ENCODE results near the gene CDKN2B-AS1. TPM values are rescaled to one million over a fixed set of nuclear protein-coding genes. Genes with fewer than 3 reads are reported as not detected.

The CDKN2B-AS1 gene
- total and polyA plus RNA-seq, 5 experiments from 2014 or later, result 0.60 TPM; not detected in 4

DNA sequence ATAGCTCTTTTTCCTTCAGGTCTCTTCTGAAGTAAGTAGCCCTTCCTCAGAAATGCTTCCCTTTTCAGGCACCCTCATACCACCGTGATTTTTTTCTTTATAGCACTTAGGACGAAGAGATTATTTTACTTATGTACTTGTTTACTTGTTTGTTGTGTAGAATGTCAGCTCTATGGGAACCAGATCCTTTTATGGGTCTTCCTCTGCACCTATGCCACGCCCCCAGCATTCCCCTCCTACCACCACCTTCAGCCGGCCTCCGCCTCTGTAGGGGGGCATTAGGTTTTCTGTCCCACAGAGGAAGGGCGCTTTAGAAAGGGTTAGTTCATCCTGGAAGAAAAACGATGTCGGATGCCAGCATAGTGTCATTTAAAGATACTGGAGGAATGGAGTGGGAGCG lies 1.8 kb downstream of the CDKN2B-AS1 start:
- Mint-ChIP-seq H3K4me1 (peaks cover 6 to 29% (median 21%) of the 10 kb centered on the region in 4 donors), H3K4me3 (peak overlapping the region; percentile 90 to 98 (median 97)), H3K27ac (peak overlapping the region in 2 of 10 donors; percentile 25 to 73), H3K36me3 (peaks cover 0 to 2% (median 0%) of the 10 kb centered on the region in 3 donors), H3K27me3 (peaks cover 14 to 52% (median 19%) of the 10 kb centered on the region in 5 donors), H3K9me3 (peaks cover 0 to 2% (median 0%) of the 10 kb centered on the region in 9 donors)
- ATAC-seq (no peak), DNase-seq (no peak)
- POLR2A ChIA-PET, result no interaction called here

- ATAC-seq (no peak), DNase-seq (no peak)
- Mint-ChIP-seq H3K27me3 (peaks cover 13 to 56% (median 18%) of the 10 kb centered on the region in 5 donors), H3K27ac (no peak overlapping the region), H3K4me3 (peak overlapping the region in 9 of 10 donors; percentile 9 to 98 (median 97)), H3K36me3 (peaks cover 0 to 2% (median 0%) of the 10 kb centered on the region in 3 donors), H3K9me3 (peaks cover 0 to 2% (median 0%) of the 10 kb centered on the region in 9 donors), H3K4me1 (peaks cover 6 to 29% (median 21%) of the 10 kb centered on the region in 4 donors)
- POLR2A ChIA-PET, result no interaction called here
These were observed 2.3 kb downstream of the CDKN2B-AS1 start for GRCh38 chr9:21996858-21997257.

GRCh38 chr9:21997480-21997879 lies 2.9 kb downstream of the CDKN2B-AS1 start:
- DNase-seq (no peak), ATAC-seq (no peak)
- H3K9me3 Mint-ChIP-seq, result peaks cover 0 to 2% (median 0%) of the 10 kb centered on the region in 9 donors
- peaks cover 6 to 29% (median 21%) of the 10 kb centered on the region in 4 donors for H3K4me1 Mint-ChIP-seq
- H3K36me3 Mint-ChIP-seq, result peaks cover 0 to 2% (median 0%) of the 10 kb centered on the region in 3 donors
- peaks cover 16 to 62% (median 21%) of the 10 kb centered on the region in 5 donors for H3K27me3 Mint-ChIP-seq
- H3K27ac Mint-ChIP-seq, result no peak overlapping the region
- no peak overlapping the region for H3K4me3 Mint-ChIP-seq
- POLR2A ChIA-PET, result no interaction called here

- Mint-ChIP-seq H3K27me3 (peaks cover 18 to 67% (median 21%) of the 10 kb centered on the region in 5 donors), H3K4me3 (no peak overlapping the region), H3K4me1 (peaks cover 6 to 29% (median 20%) of the 10 kb centered on the region in 4 donors), H3K27ac (peak overlapping the region in 1 of 10 donors; percentile 5), H3K36me3 (peaks cover 0 to 2% (median 0%) of the 10 kb centered on the region in 3 donors), H3K9me3 (peaks cover 0 to 2% (median 0%) of the 10 kb centered on the region in 9 donors)
- POLR2A ChIA-PET, result no interaction called here
- no peak for ATAC-seq
- no peak for DNase-seq
These were observed 3.4 kb downstream of the CDKN2B-AS1 start for GRCh38 chr9:21998026-21998425.

- H3K27ac Mint-ChIP-seq, result no peak overlapping the region
- DNase-seq, result no peak
- POLR2A ChIA-PET, result no interaction called here
- peaks cover 0 to 5% (median 0%) of the 10 kb centered on the region in 9 donors for H3K9me3 Mint-ChIP-seq
- H3K36me3 Mint-ChIP-seq, result peaks cover 0 to 4% (median 0%) of the 10 kb centered on the region in 3 donors
- H3K27me3 Mint-ChIP-seq, result peaks cover 41 to 89% (median 43%) of the 10 kb centered on the region in 5 donors
- ATAC-seq, result no peak
- H3K4me3 Mint-ChIP-seq, result no peak overlapping the region
- peaks cover 8 to 14% (median 11%) of the 10 kb centered on the region in 4 donors for H3K4me1 Mint-ChIP-seq
These were observed 7.4 kb downstream of the CDKN2B-AS1 start for GRCh38 chr9:22002038-22002437.

DNA sequence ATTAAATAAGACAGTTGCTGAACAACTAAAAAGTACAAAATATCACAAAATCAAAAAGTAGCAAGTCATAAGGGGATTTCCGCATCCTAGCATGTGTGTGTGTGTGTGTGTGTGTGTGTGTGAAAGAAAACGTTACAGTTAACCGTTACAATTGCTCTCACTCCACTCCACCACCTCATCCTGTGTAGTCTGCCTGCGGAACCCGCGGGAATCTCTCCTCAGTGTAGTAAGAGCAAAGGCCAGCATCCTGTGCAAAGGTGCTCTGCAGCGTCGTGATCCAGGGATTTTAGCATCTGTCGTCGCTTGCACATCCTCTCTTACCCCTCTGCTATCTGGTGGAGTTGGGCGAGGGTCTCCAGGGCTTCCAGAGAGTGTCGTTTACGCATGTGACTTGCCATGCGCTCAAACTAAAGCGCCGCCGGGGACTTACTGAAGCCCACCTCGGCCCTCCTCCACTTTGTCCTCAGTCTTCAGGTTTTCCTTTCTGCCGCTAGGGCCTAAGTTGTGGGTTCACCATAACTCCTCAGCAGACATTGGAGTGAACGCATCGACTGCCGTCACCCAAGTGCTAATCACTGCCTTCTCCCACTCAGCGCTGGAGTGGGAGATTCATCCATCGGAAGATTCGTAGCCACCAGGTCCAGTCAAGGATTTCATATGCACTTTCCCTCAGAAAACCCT lies 10.6 kb downstream of the CDKN2B-AS1 start:
- ATAC-seq, result peak; percentile 39 to 43
- H3K4me3 Mint-ChIP-seq, result peak overlapping the region in 5 of 10 donors; percentile 0 to 46 (median 25)
- peaks cover 0 to 12% (median 0%) of the 10 kb centered on the region in 9 donors for H3K9me3 Mint-ChIP-seq
- no peak for DNase-seq
- H3K4me1 Mint-ChIP-seq, result peaks cover 10 to 31% (median 23%) of the 10 kb centered on the region in 4 donors
- H3K27me3 Mint-ChIP-seq, result peaks cover 51 to 88% (median 60%) of the 10 kb centered on the region in 5 donors
- H3K27ac Mint-ChIP-seq, result peak overlapping the region in 2 of 10 donors; percentile 5 to 69
- POLR2A ChIA-PET, result no interaction called here
- peaks cover 0 to 5% (median 4%) of the 10 kb centered on the region in 3 donors for H3K36me3 Mint-ChIP-seq

- POLR2A ChIA-PET, result no interaction called here
- H3K4me3 Mint-ChIP-seq, result peak overlapping the region in 3 of 10 donors; percentile 0 to 9 (median 6)
- ATAC-seq (no peak), DNase-seq (no peak)
- H3K27ac Mint-ChIP-seq, result no peak overlapping the region
- H3K27me3 Mint-ChIP-seq, result peaks cover 50 to 88% (median 64%) of the 10 kb centered on the region in 5 donors
- peaks cover 10 to 31% (median 23%) of the 10 kb centered on the region in 4 donors for H3K4me1 Mint-ChIP-seq
- H3K9me3 Mint-ChIP-seq, result peaks cover 0 to 12% (median 0%) of the 10 kb centered on the region in 9 donors
- peaks cover 0 to 5% (median 4%) of the 10 kb centered on the region in 3 donors for H3K36me3 Mint-ChIP-seq
These were observed 11.4 kb downstream of the CDKN2B-AS1 start for GRCh38 chr9:22005702-22006606.

DNA sequence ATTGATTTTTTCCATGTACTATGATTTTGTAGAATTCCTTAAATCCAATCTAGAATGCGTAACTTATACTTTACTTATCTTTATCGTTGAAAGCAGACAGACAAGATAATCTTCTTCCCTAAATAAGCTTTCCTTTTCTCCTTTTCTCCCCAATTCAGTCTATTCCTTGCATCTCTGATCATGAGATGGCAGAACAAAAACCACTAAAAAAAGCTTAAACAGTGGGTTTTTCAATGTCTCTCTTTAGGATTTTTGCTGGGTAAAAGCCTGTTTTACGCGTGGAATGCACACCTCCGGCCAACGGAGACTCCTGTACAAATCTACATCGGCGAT lies 13.8 kb downstream of the CDKN2B-AS1 start:
- DNase-seq (peak in 1 of 10 donors; percentile 30), ATAC-seq (no peak)
- no peak overlapping the region for H3K27ac Mint-ChIP-seq
- POLR2A ChIA-PET, result interaction anchor here (1.0 to 1.4 kb wide), 2 partner anchors 194 to 197 kb away, joined by 3 read pairs; no protein-coding TSS in a partner anchor
- peaks cover 0 to 16% (median 0%) of the 10 kb centered on the region in 9 donors for H3K9me3 Mint-ChIP-seq
- peaks cover 45 to 88% (median 61%) of the 10 kb centered on the region in 5 donors for H3K27me3 Mint-ChIP-seq
- peaks cover 10 to 31% (median 23%) of the 10 kb centered on the region in 4 donors for H3K4me1 Mint-ChIP-seq
- peak overlapping the region in 8 of 10 donors; percentile 2 to 70 (median 38) for H3K4me3 Mint-ChIP-seq
- peaks cover 0 to 5% (median 4%) of the 10 kb centered on the region in 3 donors for H3K36me3 Mint-ChIP-seq

DNA sequence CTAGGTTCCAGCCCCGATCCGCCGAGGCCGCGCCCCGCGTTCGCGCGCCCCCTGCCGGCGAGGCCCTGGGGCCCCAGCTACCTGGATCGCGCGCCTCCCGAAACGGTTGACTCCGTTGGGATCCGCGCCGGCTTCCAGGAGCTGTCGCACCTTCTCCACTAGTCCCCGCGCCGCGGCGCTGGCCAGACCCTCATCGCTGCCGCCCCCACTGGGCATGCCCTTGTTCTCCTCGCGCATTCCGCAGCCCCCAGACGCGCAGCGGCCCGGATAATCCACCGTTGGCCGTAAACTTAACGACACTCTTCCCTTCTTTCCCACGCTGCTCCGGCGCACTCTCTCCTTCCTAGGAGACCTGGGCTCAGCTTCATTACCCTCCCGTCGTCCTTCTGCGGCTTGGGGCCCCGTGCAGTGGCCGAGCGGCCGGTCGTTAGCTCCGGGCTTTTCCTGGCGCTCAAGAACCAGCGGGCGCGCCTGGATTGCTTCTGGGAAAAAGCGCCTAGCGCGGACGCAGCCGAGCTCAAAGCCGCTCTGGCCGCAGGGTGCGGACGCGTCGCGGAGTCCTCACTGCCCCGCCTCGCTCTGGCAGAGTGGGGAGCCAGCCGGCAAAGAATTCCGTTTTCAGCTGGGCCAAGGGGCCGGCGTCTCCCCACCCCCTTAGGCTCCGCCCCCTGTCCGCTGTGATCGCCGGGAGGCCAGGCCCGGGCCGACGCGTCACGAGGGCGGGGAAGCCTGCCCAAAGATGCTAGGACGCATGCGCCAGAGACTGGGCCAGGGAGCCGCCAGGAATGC lies 14.3 kb downstream of the CDKN2B-AS1 start, which contains the start of gene CDKN2B:
TSS of gene CDKN2B (minus strand) at position 589 of the 789 bp plus-strand sequence. CDS start at position 237, 352 bp downstream.
- peaks cover 0 to 16% (median 2%) of the 10 kb centered on the region in 9 donors for H3K9me3 Mint-ChIP-seq

DNA sequence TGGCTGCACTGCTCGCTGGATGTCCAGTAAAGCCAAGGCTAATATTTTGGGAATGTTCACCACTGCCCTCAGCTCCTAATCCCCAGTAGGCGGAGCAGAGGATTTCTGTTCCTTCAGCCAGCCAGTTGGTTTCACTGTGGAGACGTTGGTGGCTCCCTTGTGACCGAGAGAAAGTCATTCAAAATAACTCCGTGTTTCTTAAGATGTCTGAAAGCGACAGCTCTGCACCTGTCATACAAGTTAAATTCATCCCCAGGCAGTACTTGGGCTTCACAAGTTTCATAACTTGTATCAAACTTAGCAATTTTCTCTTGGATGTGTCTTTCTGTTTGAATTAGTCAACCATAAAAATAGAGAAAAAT lies 14.9 kb downstream of the CDKN2B-AS1 start:
- Mint-ChIP-seq H3K36me3 (peaks cover 0 to 5% (median 4%) of the 10 kb centered on the region in 3 donors), H3K27me3 (peaks cover 40 to 84% (median 53%) of the 10 kb centered on the region in 5 donors), H3K4me3 (peak overlapping the region in 9 of 10 donors; percentile 38 to 82 (median 65)), H3K9me3 (peaks cover 0 to 16% (median 2%) of the 10 kb centered on the region in 9 donors), H3K27ac (no peak overlapping the region), H3K4me1 (peaks cover 10 to 31% (median 23%) of the 10 kb centered on the region in 4 donors)
- POLR2A ChIA-PET, result no interaction called here
- ATAC-seq, result no peak
- DNase-seq, result no peak

More for the DNA sequence above, 14.3 kb downstream of the CDKN2B-AS1 start, which contains the start of gene CDKN2B:
- peaks cover 0 to 5% (median 4%) of the 10 kb centered on the region in 3 donors for H3K36me3 Mint-ChIP-seq
- peak in 7 of 10 donors; percentile 36 to 54 (median 41) for DNase-seq
- H3K27ac Mint-ChIP-seq, result peak within 1 kb of the TSS in 1 of 10 donors; percentile 9
- peaks cover 45 to 88% (median 57%) of the 10 kb centered on the region in 5 donors for H3K27me3 Mint-ChIP-seq
- H3K4me1 Mint-ChIP-seq, result peaks cover 10 to 31% (median 23%) of the 10 kb centered on the region in 4 donors
- POLR2A ChIA-PET, result interaction anchor here (1.0 to 1.4 kb wide), 2 partner anchors 195 to 197 kb away, joined by 3 read pairs; no protein-coding TSS in a partner anchor
- peak; percentile 51 to 65 for ATAC-seq
- peak within 1 kb of the TSS; percentile 39 to 82 (median 68) for H3K4me3 Mint-ChIP-seq

- Mint-ChIP-seq H3K27ac (no peak overlapping the region), H3K36me3 (peaks cover 0 to 5% (median 4%) of the 10 kb centered on the region in 3 donors), H3K27me3 (peaks cover 29 to 69% (median 40%) of the 10 kb centered on the region in 5 donors), H3K9me3 (peaks cover 0 to 11% (median 2%) of the 10 kb centered on the region in 9 donors), H3K4me3 (no peak overlapping the region), H3K4me1 (peaks cover 2 to 19% (median 12%) of the 10 kb centered on the region in 4 donors)
- peak in 3 of 10 donors; percentile 14 to 29 (median 22) for DNase-seq
- ATAC-seq, result peak; percentile 27 to 57
- POLR2A ChIA-PET, result no interaction called here
These were observed 16.5 kb downstream of the CDKN2B-AS1 start for GRCh38 chr9:22010866-22011625.
